Activated CD4-positive, alpha-beta memory T cell treated with anti-CD3 and anti-CD28 coated beads, Interleukin-2, amount 10 ng/mL, durations not matched to agents 7 days and 5 days (primary cell): Measurements from ENCODE around the gene OMG. TPM values are rescaled to one million over a fixed set of nuclear protein-coding genes. Genes with fewer than 3 reads are reported as not detected.
"Not testable (repeated sequence)": the region's sequence is repeated elsewhere in the genome, so short reads cannot be mapped to it uniquely, and the experiment has no call there.

Source experiments
- CTCF ChIA-PET: fragments of 350-600 bp; sonication (Branson Sonifier 250); formaldehyde crosslinking; loops from one replicate; lab custom pipeline; 2021; ENCODE audit warnings: antibody characterized with exemption, inconsistent platforms; lab: Charles Lee
- POLR2A ChIA-PET: fragments of 350-600 bp; sonication (Branson Sonifier 250); formaldehyde crosslinking; loops from one replicate; lab custom pipeline; 2021; ENCODE audit warnings: antibody characterized with exemption; lab: Charles Lee
- DNase-seq: peaks from one replicate; pipeline ENCODE4 v3.0.0-alpha.2; 2020
- H3K27ac Mint-ChIP-seq: one replicate; pipeline ENCODE4 v1.8.0; 2021; ENCODE audit warnings: mild to moderate bottlenecking, mixed read lengths
- H3K27me3 Mint-ChIP-seq: one replicate; pipeline ENCODE4 v1.8.0; 2021; ENCODE audit warnings: mixed read lengths
- H3K36me3 Mint-ChIP-seq: one replicate; pipeline ENCODE4 v1.8.0; 2021; ENCODE audit warnings: low read depth, mixed read lengths
- H3K4me1 Mint-ChIP-seq: one replicate; pipeline ENCODE4 v1.8.0; 2021; ENCODE audit warnings: mixed read lengths
- H3K4me3 Mint-ChIP-seq: one replicate; pipeline ENCODE4 v1.8.0; 2021; ENCODE audit warnings: mild to moderate bottlenecking, mixed read lengths
- H3K9me3 Mint-ChIP-seq: one replicate; pipeline ENCODE4 v1.8.0; 2021; ENCODE audit warnings: mixed read lengths
- total RNA-seq, 2 experiments: library from RNA; stranded (reverse); gene quantifications; one replicate each; pipeline ENCODE4 v1.2.3, GENCODE V29; 2021

The OMG gene
- total RNA-seq, 2 experiments from 2014 or later: 0.55 to 0.65 TPM

GRCh38 chr17:31275116-31275515 is 21.9 kb downstream of the OMG start:
- ChIA-PET POLR2A (no interaction called here), CTCF (no interaction called here)
- Mint-ChIP-seq H3K36me3 (no peaks in the 10 kb centered on the region), H3K27ac (no peak overlapping the region), H3K27me3 (no peaks in the 10 kb centered on the region), H3K9me3 (no peaks in the 10 kb centered on the region), H3K4me1 (no peaks in the 10 kb centered on the region), H3K4me3 (no peak overlapping the region)
- no peak for DNase-seq

DNA sequence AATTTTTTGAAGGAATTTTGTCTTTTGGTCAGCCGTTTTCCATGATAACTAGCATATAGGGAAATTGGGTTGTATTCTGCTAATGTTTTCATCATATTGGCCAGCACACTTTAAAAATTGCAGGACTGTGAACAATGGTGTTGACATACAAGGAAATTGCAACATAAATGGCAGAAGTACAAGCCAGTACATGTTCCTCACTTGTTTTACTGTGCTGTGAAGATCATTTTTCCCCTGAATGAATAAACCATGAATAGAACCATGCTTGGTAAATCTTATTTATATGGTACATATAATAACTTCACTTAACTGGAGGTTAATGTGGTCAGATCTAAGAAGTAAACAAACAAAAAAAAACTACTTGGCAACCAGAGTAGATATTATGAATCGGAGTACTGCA is 22.8 kb downstream of the OMG start:
- no peaks in the 10 kb centered on the region for H3K4me1 Mint-ChIP-seq
- DNase-seq: no peak
- H3K27me3 Mint-ChIP-seq: no peaks in the 10 kb centered on the region
- no peak overlapping the region for H3K27ac Mint-ChIP-seq
- H3K9me3 Mint-ChIP-seq: no peaks in the 10 kb centered on the region
- CTCF ChIA-PET: no interaction called here
- no peaks in the 10 kb centered on the region for H3K36me3 Mint-ChIP-seq
- POLR2A ChIA-PET: no interaction called here
- no peak overlapping the region for H3K4me3 Mint-ChIP-seq

GRCh38 chr17:31273516-31273915 is 23.5 kb downstream of the OMG start:
- CTCF ChIA-PET: no interaction called here
- H3K27me3 Mint-ChIP-seq: no peaks in the 10 kb centered on the region
- no peaks in the 10 kb centered on the region for H3K4me1 Mint-ChIP-seq
- no peaks in the 10 kb centered on the region for H3K36me3 Mint-ChIP-seq
- no peak overlapping the region for H3K4me3 Mint-ChIP-seq
- no peak overlapping the region for H3K27ac Mint-ChIP-seq
- no peaks in the 10 kb centered on the region for H3K9me3 Mint-ChIP-seq
- no peak for DNase-seq
- POLR2A ChIA-PET: no interaction called here

DNA sequence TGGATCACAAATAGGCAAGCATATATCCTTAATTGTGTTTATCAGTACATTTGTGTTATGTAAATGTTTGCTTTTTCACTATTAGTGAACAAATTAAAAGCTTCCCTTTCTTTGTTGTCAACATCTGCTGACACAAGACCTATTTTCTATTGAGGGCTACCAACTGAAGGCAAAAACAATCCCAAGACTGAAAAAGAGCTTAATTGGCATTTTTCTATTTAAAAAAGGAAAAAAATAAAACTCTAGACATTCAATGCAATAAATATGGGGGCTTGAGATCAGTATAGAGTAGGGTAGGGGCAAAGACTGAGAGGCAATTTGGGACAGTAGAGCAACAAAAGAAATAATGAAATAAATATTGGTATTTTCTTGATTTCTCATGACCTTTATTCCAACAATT is 24.2 kb downstream of the OMG start:
- ChIA-PET POLR2A (no interaction called here), CTCF (interaction anchor here (0.7 kb wide), 1 partner anchor 100 kb away, joined by 3 read pairs; no protein-coding TSS in a partner anchor)
- no peaks in the 10 kb centered on the region for H3K27me3 Mint-ChIP-seq
- peaks cover 3% of the 10 kb centered on the region for H3K36me3 Mint-ChIP-seq
- no peaks in the 10 kb centered on the region for H3K4me1 Mint-ChIP-seq
- H3K4me3 Mint-ChIP-seq: no peak overlapping the region
- no peak for DNase-seq
- no peak overlapping the region for H3K27ac Mint-ChIP-seq
- no peaks in the 10 kb centered on the region for H3K9me3 Mint-ChIP-seq

- peaks cover 6% of the 10 kb centered on the region for H3K36me3 Mint-ChIP-seq
- H3K27me3 Mint-ChIP-seq: no peaks in the 10 kb centered on the region
- no peak overlapping the region for H3K27ac Mint-ChIP-seq
- no peaks in the 10 kb centered on the region for H3K4me1 Mint-ChIP-seq
- DNase-seq: no peak
- H3K4me3 Mint-ChIP-seq: no peak overlapping the region
- ChIA-PET CTCF (no interaction called here), POLR2A (no interaction called here)
- no peaks in the 10 kb centered on the region for H3K9me3 Mint-ChIP-seq
Measured at GRCh38 chr17:31272236-31272635, 24.8 kb downstream of the OMG start.

DNA sequence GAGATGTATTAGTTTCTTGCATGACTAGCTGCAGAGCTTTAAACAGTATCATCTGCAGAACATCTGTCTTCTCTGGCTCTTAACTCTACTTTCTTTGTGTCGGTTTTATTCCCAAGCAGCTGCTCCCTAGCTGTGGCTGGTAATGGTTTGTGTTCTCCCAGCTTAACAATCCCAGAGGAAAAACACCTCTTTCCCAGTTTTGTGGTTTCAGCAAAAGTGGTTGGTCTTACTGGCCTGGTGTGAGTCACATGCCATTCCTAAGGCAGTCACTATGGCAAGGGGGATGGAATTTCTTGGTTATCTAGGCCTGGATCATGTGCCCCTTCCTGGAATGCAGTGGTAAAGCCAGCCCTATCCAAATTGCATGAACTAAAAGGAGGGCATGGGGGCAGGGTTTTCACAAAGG is 27.5 kb downstream of the OMG start:
- no peaks in the 10 kb centered on the region for H3K27me3 Mint-ChIP-seq
- H3K4me1 Mint-ChIP-seq: no peaks in the 10 kb centered on the region
- H3K9me3 Mint-ChIP-seq: no peaks in the 10 kb centered on the region
- DNase-seq: no peak
- H3K27ac Mint-ChIP-seq: no peak overlapping the region
- POLR2A ChIA-PET: no interaction called here
- no peak overlapping the region for H3K4me3 Mint-ChIP-seq
- CTCF ChIA-PET: interaction anchor here (1.6 kb wide), 1 partner anchor 103 kb away, joined by 4 read pairs; no protein-coding TSS in a partner anchor
- H3K36me3 Mint-ChIP-seq: peaks cover 17% of the 10 kb centered on the region

DNA sequence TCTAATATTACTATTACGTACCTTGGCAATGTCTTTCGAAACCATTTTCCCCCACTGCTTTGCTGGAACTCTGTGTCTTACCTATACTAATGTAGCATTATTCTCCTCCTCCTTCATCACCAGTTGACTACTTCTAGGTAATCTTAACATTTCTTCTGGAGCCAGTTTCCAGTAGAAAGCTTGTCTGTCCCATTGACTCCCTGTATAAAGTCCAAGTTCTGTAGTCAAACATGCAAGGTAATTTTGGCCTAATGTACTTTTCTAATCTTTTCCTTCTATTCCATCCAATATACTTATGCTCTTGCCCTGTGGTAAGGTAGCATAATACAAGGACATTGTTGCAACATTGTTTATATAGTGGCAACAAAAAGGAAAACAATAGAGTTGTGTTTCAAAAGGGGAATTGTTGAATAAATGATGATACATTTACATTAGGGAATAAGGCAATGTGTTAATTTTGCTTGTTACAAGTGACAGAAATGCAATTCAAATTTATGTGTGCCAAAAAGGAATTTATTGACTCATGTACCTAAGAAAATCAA is 27.9 kb downstream of the OMG start:
- Mint-ChIP-seq H3K9me3 (no peaks in the 10 kb centered on the region), H3K27ac (no peak overlapping the region), H3K4me1 (no peaks in the 10 kb centered on the region), H3K27me3 (no peaks in the 10 kb centered on the region), H3K4me3 (no peak overlapping the region), H3K36me3 (peaks cover 17% of the 10 kb centered on the region)
- ChIA-PET POLR2A (no interaction called here), CTCF (interaction anchor here (1.6 kb wide), 1 partner anchor 104 kb away, joined by 4 read pairs; no protein-coding TSS in a partner anchor)
- no peak for DNase-seq

DNA sequence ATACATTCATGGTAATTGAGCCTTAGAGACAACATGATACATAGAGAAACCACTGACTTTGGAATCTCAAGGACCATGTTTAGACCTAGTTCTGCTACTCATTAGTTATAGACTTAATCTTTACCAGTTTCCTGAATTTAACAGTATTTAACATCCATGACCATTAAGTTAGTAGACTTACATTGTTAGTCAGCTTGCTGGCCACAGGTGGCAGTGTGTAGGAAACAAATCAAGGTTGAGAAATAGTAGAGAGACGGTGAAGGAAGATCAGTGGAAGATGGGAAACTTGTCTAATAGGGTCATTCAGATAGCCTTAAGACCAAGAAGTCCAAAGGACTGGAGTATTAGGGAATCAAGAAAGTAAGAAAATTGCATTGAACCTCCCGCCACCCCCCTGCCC is 31.0 kb downstream of the OMG start:
- Mint-ChIP-seq H3K4me3 (no peak overlapping the region), H3K9me3 (no peaks in the 10 kb centered on the region), H3K36me3 (peaks cover 17% of the 10 kb centered on the region), H3K27me3 (no peaks in the 10 kb centered on the region), H3K27ac (no peak overlapping the region), H3K4me1 (no peaks in the 10 kb centered on the region)
- ChIA-PET POLR2A (interaction anchor here (1.8 kb wide), 1 partner anchor 53 kb away, joined by 4 read pairs; no protein-coding TSS in a partner anchor), CTCF (interaction anchor here (0.6 to 1.7 kb wide), 5 partner anchors 10 to 112 kb away, joined by 3 to 6 read pairs (median 3); no protein-coding TSS in a partner anchor)
- DNase-seq: no peak

DNA sequence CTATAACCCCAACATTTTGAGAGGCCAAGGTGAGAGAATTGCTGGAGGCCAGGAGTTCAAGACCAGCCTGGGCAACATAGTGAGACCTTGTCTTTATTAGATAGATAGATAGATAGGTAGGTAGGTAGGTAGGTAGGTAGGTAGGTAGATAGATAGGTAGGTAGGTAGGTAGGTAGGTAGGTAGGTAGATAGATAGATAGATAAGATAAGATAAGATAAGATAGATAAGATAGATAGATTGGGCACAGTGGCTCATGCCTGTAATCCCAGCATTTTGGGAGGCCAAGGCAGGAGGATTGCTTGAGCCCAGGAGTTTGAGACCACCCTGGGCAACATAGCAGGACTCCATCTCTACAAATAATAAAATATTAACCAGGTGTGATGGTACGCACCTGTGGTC is 34.1 kb downstream of the OMG start:
- CTCF ChIA-PET, H3K9me3 Mint-ChIP-seq, POLR2A ChIA-PET, H3K27me3 Mint-ChIP-seq, H3K4me3 Mint-ChIP-seq, H3K4me1 Mint-ChIP-seq, H3K27ac Mint-ChIP-seq, DNase-seq: not testable (repeated sequence)
- peaks cover 15% of the 10 kb centered on the region for H3K36me3 Mint-ChIP-seq

DNA sequence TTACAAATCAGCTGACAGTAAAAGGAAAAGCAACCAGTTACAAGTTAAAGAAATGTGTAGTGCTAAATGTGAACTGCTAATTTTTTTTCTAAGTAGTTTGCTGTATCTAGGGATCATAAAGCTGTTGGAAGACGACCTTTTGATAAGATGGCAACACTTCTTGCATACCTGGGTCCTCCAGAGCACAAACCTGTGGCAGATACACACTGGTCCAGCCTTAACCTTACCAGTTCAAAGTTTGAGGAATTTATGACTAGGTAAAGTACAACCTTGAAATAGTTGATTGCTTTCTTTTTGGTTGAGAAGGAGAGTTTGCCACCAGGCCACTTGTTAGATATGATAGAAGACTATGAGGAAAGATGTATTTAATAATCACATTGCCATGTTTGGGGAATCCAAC is 35.4 kb downstream of the OMG start:
- no peaks in the 10 kb centered on the region for H3K27me3 Mint-ChIP-seq
- H3K36me3 Mint-ChIP-seq: peaks cover 12% of the 10 kb centered on the region
- no peaks in the 10 kb centered on the region for H3K9me3 Mint-ChIP-seq
- peaks cover 1% of the 10 kb centered on the region for H3K4me1 Mint-ChIP-seq
- DNase-seq: no peak
- H3K27ac Mint-ChIP-seq: no peak overlapping the region
- CTCF ChIA-PET: interaction anchor here (0.8 to 1.3 kb wide), 2 partner anchors 11 to 45 kb away, joined by 3 read pairs; no protein-coding TSS in a partner anchor
- H3K4me3 Mint-ChIP-seq: no peak overlapping the region
- POLR2A ChIA-PET: no interaction called here

GRCh38 chr17:31260151-31260550 is 36.9 kb downstream of the OMG start:
- H3K4me1 Mint-ChIP-seq: peaks cover 1% of the 10 kb centered on the region
- H3K36me3 Mint-ChIP-seq: peaks cover 1% of the 10 kb centered on the region
- ChIA-PET POLR2A (no interaction called here), CTCF (no interaction called here)
- no peak overlapping the region for H3K4me3 Mint-ChIP-seq
- no peaks in the 10 kb centered on the region for H3K9me3 Mint-ChIP-seq
- DNase-seq: no peak
- no peak overlapping the region for H3K27ac Mint-ChIP-seq
- no peaks in the 10 kb centered on the region for H3K27me3 Mint-ChIP-seq

DNA sequence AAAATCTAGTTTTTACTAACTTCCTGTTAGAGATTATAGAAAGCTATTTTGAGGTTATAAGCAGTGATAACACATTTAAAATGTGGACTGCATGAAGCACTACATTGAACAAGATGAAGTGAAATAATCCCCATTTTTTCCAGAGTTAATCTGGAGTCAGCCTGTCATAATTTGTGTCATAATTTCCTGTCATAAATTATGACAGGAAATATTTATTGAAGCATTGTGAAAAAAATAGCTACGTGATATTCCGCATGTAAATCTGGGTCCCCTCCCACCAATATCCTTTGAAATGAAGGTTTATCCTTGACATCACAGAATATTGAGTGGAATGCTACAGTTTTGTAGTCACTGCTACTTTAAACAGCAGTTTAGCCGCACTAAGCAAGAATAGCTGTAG is 40.1 kb downstream of the OMG start:
- Mint-ChIP-seq H3K36me3 (no peaks in the 10 kb centered on the region), H3K9me3 (no peaks in the 10 kb centered on the region), H3K4me3 (no peak overlapping the region), H3K4me1 (peaks cover 1% of the 10 kb centered on the region), H3K27me3 (no peaks in the 10 kb centered on the region), H3K27ac (no peak overlapping the region)
- CTCF ChIA-PET: interaction anchor here (2.0 kb wide), 1 partner anchor 10 kb away, joined by 5 read pairs; no protein-coding TSS in a partner anchor
- no peak for DNase-seq
- POLR2A ChIA-PET: no interaction called here

GRCh38 chr17:31254654-31255053 is 42.4 kb downstream of the OMG start:
- ChIA-PET POLR2A (no interaction called here), CTCF (interaction anchor here (0.6 to 1.2 kb wide), 2 partner anchors 9 to 10 kb away, joined by 3 to 4 read pairs; no protein-coding TSS in a partner anchor)
- no peaks in the 10 kb centered on the region for H3K27me3 Mint-ChIP-seq
- peaks cover 3% of the 10 kb centered on the region for H3K4me1 Mint-ChIP-seq
- no peak overlapping the region for H3K4me3 Mint-ChIP-seq
- H3K9me3 Mint-ChIP-seq: no peaks in the 10 kb centered on the region
- no peak for DNase-seq
- H3K36me3 Mint-ChIP-seq: peaks cover 4% of the 10 kb centered on the region
- no peak overlapping the region for H3K27ac Mint-ChIP-seq

DNA sequence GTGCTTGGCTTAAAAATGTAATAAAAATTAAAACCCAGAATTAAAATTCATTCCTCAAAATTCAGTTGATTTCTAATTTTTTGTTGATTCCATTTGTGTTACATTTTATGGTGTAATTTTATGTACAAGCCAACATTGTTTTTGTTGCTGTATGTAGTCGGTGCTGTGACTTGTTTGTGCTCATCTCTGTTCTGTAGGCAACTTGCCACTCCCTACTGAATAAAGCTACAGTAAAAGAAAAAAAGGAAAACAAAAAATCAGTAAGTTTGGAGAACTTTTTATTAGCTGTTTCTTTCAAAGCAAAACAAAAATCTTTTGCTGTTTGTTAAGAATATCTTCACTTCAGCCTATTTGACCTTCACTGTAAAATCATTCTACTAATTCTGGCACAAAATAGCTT is 44.3 kb downstream of the OMG start:
- no peak overlapping the region for H3K4me3 Mint-ChIP-seq
- no peaks in the 10 kb centered on the region for H3K27me3 Mint-ChIP-seq
- H3K27ac Mint-ChIP-seq: no peak overlapping the region
- H3K4me1 Mint-ChIP-seq: peaks cover 3% of the 10 kb centered on the region
- ChIA-PET CTCF (no interaction called here), POLR2A (no interaction called here)
- H3K36me3 Mint-ChIP-seq: peaks cover 8% of the 10 kb centered on the region
- H3K9me3 Mint-ChIP-seq: no peaks in the 10 kb centered on the region
- DNase-seq: no peak
